HepG2 (cell line): ENCODE results near the gene PLD2. TPM values are rescaled to one million over a fixed set of nuclear protein-coding genes. Genes with fewer than 3 reads are reported as not detected.

ENCODE experiments used
- AKAP8 ChIP-seq: sonication (generic); formaldehyde crosslinking; IDR thresholded peaks from 2 replicates; pipeline ENCODE4 v1.5.1; 2020; ENCODE audit warnings: mild to moderate bottlenecking, missing genetic modification reagents
- CENPT ChIP-seq: sonication (generic); formaldehyde crosslinking; IDR thresholded peaks from 2 replicates; pipeline ENCODE4 v1.8.0; 2022; ENCODE audit warnings: low read depth, mild to moderate bottlenecking, moderate library complexity, missing genetic modification reagents
- DRAP1 ChIP-seq: IDR thresholded peaks from 2 replicates; pipeline ENCODE4 v1.6.1; 2016; ENCODE audit warnings: missing genetic modification reagents, missing compliant biosample characterization
- GMEB1 ChIP-seq: sonication (generic); formaldehyde crosslinking; IDR thresholded peaks from 2 replicates; pipeline ENCODE4 v1.5.1; 2020; ENCODE audit warnings: missing genetic modification reagents, mild to moderate bottlenecking, borderline replicate concordance
- NFIB ChIP-seq: sonication (generic); formaldehyde crosslinking; IDR thresholded peaks from 2 replicates; pipeline ENCODE4 v1.9.0; 2021; ENCODE audit warnings: missing genetic modification reagents, mild to moderate bottlenecking, borderline replicate concordance
- NR2F6 ChIP-seq, 2 experiments: IDR thresholded peaks; 2 replicates each; pipeline ENCODE4 v1.6.1; 2016; ENCODE audit warnings: antibody characterized with exemption in 1 of 2, mild to moderate bottlenecking in 1 of 2
- SALL1 ChIP-seq: sonication (generic); formaldehyde crosslinking; IDR thresholded peaks from 2 replicates; pipeline ENCODE4 v1.8.0; 2022; ENCODE audit warnings: mild to moderate bottlenecking, missing genetic modification reagents
- SCMH1 ChIP-seq: sonication (generic); formaldehyde crosslinking; IDR thresholded peaks from 2 replicates; pipeline ENCODE4 v1.9.0; 2021; ENCODE audit warnings: missing genetic modification reagents, mild to moderate bottlenecking, borderline replicate concordance
- SNAI1 ChIP-seq: sonication (generic); formaldehyde crosslinking; IDR thresholded peaks from 2 replicates; pipeline ENCODE4 v1.5.0; 2020; ENCODE audit warnings: mild to moderate bottlenecking, missing genetic modification reagents, borderline replicate concordance
- TIGD3 ChIP-seq: sonication (generic); formaldehyde crosslinking; IDR thresholded peaks from 2 replicates; pipeline ENCODE4 v1.5.1; 2020; ENCODE audit warnings: mild to moderate bottlenecking, missing genetic modification reagents, borderline replicate concordance
- ZFP36 ChIP-seq: fragments of 150-350 bp; IDR thresholded peaks from 2 replicates; pipeline ENCODE4 v1.6.1; 2018; ENCODE audit warnings: borderline replicate concordance, low read length, low read depth; ENCODE audit not compliant: partially characterized antibody
- ZFY ChIP-seq: sonication (generic); formaldehyde crosslinking; IDR thresholded peaks from 2 replicates; pipeline ENCODE4 v1.4.0; 2020; ENCODE audit warnings: missing genetic modification reagents
- ZNF333 ChIP-seq: sonication (generic); formaldehyde crosslinking; IDR thresholded peaks from 2 replicates; pipeline ENCODE4 v1.4.0; 2020; ENCODE audit warnings: mild to moderate bottlenecking, missing genetic modification reagents, borderline replicate concordance
- ZNF503 ChIP-seq: sonication (generic); formaldehyde crosslinking; IDR thresholded peaks from 2 replicates; pipeline ENCODE4 v1.4.0; 2020; ENCODE audit warnings: missing genetic modification reagents
- ZNF713 ChIP-seq: sonication (generic); formaldehyde crosslinking; IDR thresholded peaks from 2 replicates; pipeline ENCODE4 v1.4.0; 2020; ENCODE audit warnings: mild to moderate bottlenecking, missing genetic modification reagents
- polyA plus RNA-seq, 8 experiments: library from polyadenylated mRNA; depleted of rRNA in 3 of 8; stranded (reverse) in 7 of 8; unstranded in 1 of 8; fragments of >200 nt; fragmentation: Illumina TruSeq in 4 of 8; extraction: Trizol in 4 of 8; gene quantifications; 2 replicates each; pipeline versions ENCODE4 v1.2.1 to v1.2.3, GENCODE V29; 2011 to 2016; ENCODE audit warnings: low read depth in 4 of 8, missing spikeins in 1 of 8, mixed read lengths in 1 of 8; ENCODE audit not compliant: insufficient read depth in 1 of 8
- total RNA-seq, 5 experiments: library from RNA; depleted of rRNA; stranded (reverse); fragments of >200 nt; fragmentation: Illumina TruSeq; extraction: Trizol; gene quantifications; 2 replicates each; pipeline ENCODE4 v1.2.3, GENCODE V29; 2016; ENCODE audit warnings: low read depth in 1 of 5
- TF ChIP-seq, protein P1 (sequence below): sonication (generic); formaldehyde crosslinking; conservative IDR thresholded peaks from 2 replicates; pipeline ENCODE4 v1.5.0; 2020; ENCODE audit warnings: missing genetic modification reagents

Gene PLD2
- total and polyA plus RNA-seq, 2 of the 13 experiments (the other 11 are each of a cell fraction or from before 2014, with no cell fraction given), result 13.4 to 29.7 TPM

DNA sequence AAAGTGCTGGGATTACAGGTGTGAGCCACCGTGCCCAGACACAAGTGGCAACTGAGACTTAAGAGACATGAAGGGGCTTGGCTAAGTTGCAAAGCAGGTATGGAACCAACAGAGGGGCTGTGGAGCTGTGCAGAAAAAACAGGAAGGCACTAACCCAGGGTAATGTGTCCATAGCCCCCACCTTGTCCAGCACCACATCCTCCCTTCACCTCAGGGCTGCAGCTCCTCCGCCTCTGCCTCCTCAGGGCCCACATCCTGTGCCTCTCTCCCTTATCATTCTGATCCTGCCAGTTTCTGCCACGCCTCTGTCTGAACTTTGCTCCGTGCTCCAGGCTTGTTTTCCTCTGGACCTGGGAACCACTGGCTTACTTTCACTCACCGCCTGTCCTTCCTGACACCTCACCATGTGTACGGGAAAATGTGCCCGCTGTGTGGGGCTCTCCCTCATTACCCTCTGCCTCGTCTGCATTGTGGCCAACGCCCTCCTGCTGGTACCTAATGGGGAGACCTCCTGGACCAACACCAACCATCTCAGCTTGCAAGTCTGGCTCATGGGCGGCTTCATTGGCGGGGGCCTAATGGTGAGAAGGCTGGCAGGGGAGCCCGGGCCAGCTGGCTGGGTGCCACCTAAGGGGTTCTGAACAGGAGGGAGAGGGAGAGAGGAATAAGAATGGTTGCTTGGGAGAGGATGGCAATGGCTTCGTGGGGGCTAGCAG lies 35.3 kb upstream of the PLD2 start, which contains the start of gene TM4SF5 (continued):
- TF ChIP-seq GMEB1 (CRISPR knock-in tag) (peak; percentile 13; the same call in 1 of the 2 replicates), ZNF333 (CRISPR knock-in tag) (no peak), NFIB (CRISPR knock-in tag) (no peak), SNAI1 (CRISPR knock-in tag) (peak; percentile 40; the same call in 1 of the 2 replicates), ZFP36 (no peak), CENPT (no peak), ZNF713 (CRISPR knock-in tag) (no peak), AKAP8 (CRISPR knock-in tag) (no peak; the same call in 1 of the 2 replicates), ZFY (CRISPR knock-in tag) (peak; percentile 72), ZNF503 (peak; percentile 91), TIGD3 (no peak), SCMH1 (no peak), NR2F6 (IDR thresholded peaks at IDR 0.05) (peak; percentile 53), NR2F6 (CRISPR knock-in tag; IDR thresholded peaks at IDR 0.05) (peak; percentile 84), DRAP1 (CRISPR knock-in tag) (peak; percentile 92), SALL1 (CRISPR knock-in tag) (peak; percentile 92)
- TF ChIP-seq, protein P1, sequence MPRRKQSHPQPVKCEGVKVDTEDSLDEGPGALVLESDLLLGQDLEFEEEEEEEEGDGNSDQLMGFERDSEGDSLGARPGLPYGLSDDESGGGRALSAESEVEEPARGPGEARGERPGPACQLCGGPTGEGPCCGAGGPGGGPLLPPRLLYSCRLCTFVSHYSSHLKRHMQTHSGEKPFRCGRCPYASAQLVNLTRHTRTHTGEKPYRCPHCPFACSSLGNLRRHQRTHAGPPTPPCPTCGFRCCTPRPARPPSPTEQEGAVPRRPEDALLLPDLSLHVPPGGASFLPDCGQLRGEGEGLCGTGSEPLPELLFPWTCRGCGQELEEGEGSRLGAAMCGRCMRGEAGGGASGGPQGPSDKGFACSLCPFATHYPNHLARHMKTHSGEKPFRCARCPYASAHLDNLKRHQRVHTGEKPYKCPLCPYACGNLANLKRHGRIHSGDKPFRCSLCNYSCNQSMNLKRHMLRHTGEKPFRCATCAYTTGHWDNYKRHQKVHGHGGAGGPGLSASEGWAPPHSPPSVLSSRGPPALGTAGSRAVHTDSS (CRISPR knock-in tag), result no peak
